GM19023 (cell line): ENCODE data around the gene SRGAP2B.
"Not testable (repeated sequence)": the region's sequence is repeated elsewhere in the genome, so short reads cannot be mapped to it uniquely, and the experiment has no call there.

Experiments
- ATAC-seq: cut with Tn5 transposase; IDR thresholded peaks from one replicate; pipeline ENCODE4 v1.9.1; 2021; ENCODE audit warnings: mild to moderate bottlenecking, moderate library complexity; ENCODE audit not compliant: unreplicated experiment

The SRGAP2B gene

GRCh38 chr1:145000074-145000742, 94.9 kb downstream of the SRGAP2B start:
- ATAC-seq = not testable (repeated sequence)

DNA sequence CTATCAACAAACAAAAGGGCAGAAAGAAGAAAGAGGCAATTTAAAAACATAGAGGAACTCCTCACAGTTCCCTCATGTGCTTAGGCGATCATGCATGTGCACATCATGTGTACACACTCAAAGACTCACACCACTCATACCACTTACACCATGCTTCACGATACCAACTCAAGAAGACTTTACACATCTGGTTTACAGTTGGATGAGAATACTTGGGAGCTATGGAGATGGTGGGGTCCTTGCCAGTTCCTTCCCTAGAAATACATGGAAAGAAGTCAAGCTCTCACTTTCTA, 96.2 kb downstream of the SRGAP2B start:
- ATAC-seq = not testable (repeated sequence)

GRCh38 chr1:144998134-144998980, 96.8 kb downstream of the SRGAP2B start:
- not testable (repeated sequence) for ATAC-seq

- ATAC-seq = not testable (repeated sequence)
Observed at GRCh38 chr1:144995833-144996410, 99.2 kb downstream of the SRGAP2B start.

GRCh38 chr1:144992915-144993314, 102.2 kb downstream of the SRGAP2B start:
- not testable (repeated sequence) for ATAC-seq

DNA sequence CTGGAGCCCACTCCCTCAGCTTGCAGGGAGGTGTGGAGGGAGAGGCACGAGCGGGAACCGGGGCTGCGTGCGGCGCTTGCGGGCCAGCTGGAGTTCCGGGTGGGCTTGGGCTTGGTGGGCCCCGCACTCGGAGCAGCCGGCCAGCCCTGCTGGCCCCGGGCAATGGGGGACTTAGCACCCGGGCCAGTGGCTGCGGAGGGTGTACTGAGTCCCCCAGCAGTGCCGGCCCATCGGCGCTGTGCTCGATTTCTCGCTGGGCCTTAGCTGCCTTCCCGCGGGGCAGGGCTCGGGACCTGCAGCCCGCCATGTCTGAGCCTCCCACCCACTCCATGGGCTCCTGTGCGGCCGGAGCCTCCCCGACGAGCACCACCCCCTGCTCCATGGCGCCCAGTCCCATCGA, 104.5 kb downstream of the SRGAP2B start:
- not testable (repeated sequence) for ATAC-seq

DNA sequence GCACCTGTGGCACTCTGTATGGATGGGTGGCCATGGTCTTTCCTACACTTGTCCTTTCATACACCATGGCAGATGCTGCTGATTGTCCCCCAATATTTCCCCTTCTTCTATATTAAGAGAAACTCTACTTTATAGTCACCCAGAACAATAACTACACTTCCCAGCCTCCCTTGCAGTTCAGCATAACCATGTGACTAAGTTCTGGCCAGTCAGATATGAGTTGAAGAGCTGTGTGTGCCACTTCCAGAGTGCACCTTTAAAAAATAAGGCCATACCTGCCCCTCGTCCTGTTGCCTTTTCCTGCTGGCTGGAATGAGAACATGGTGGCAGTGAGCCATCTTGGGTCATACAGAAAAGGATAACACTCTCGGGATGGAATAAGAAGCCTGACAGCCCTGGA, 108.0 kb downstream of the SRGAP2B start:
- ATAC-seq = not testable (repeated sequence)

DNA sequence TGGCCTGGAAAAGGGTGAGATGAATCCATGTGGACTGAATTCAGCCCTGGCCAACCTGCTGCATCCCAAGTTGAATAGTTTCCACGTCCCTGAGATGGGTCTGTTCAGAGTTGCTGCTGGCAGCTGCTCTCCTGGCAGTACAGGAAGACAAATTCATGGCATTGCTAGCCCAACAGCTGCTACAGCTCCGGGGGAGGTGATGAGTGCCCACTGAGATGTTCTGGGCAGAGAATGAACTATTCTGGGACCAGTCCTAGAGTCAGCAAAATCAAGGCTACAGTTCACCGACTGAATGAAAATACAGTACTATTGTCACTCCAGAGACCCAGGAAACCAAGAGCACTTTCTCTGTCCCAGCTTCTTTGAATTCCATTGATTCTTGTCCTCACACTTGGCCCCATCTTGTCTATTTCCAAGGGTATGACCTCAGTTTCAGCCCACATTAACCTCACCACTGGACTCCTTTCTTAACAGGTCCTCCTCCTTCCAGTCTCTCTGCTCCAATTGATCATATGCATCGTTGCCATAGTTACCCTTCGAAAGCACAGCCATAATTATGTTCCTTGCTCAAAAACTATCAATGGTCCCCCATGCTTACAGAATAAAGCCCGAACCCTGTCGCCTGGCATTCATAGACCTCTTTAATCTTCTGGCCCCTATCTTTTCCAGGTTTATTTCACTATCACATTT, 108.8 kb downstream of the SRGAP2B start:
- ATAC-seq = not testable (repeated sequence)

DNA sequence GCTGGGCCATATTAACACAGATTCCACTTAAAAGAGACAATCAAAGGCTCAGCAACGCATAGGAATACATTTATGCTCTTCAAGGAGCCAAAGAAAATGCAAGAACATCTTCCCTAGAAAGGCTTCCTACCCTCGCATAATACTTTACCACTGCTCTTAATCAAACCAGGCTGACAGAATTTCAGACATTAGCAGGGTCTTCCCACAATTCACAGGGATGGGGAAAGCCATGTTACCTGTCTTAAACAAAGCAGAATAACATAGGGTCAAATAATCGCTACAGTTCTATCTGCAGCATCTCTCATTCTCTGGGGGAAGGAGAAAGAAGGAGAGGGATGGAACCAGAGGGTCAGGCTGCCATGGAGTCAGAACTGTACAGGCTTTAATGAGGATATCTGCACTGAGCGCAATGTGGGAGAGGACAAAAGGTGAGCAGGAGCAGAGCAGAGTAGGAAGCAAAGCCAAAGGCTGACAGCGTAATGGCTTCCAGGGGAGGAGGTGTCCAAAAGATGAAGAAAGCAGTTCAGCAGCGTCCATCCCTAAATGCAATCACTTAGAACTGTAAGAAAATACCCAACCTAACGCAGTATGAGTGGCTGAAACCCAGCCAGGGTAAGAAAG, 109.5 kb downstream of the SRGAP2B start:
- ATAC-seq = not testable (repeated sequence)

- not testable (repeated sequence) for ATAC-seq
Observed at GRCh38 chr1:144982802-144983525, 112.2 kb downstream of the SRGAP2B start.

DNA sequence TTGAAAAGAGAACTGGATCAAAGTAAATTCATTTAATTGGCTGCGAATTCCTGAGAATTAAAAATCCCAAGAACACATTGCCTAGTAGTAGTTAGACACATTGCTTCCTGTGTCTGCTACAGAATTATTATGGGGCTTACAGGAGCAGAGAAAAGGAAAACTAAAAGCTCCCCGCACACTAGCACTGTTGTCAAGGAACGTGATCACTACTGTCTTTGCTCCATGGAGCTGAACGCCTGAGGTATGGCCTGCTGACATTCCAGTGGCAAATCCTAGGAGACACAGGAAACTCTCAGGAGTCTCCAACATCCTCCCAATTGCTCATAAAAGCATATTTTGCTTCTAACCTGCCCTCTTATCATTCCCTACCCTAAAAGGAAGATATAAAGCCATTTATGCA, 114.0 kb downstream of the SRGAP2B start:
- ATAC-seq = not testable (repeated sequence)

GRCh38 chr1:144979960-144980595, 115.0 kb downstream of the SRGAP2B start:
- ATAC-seq = not testable (repeated sequence)

GRCh38 chr1:144977856-144978255, 117.3 kb downstream of the SRGAP2B start:
- not testable (repeated sequence) for ATAC-seq

- ATAC-seq = not testable (repeated sequence)
Observed at GRCh38 chr1:144971936-144972335, 123.2 kb downstream of the SRGAP2B start.

- ATAC-seq = not testable (repeated sequence)
Observed at GRCh38 chr1:144966488-144966887, 128.6 kb downstream of the SRGAP2B start.

- not testable (repeated sequence) for ATAC-seq
Observed at GRCh38 chr1:144964765-144965164, 130.4 kb downstream of the SRGAP2B start.

DNA sequence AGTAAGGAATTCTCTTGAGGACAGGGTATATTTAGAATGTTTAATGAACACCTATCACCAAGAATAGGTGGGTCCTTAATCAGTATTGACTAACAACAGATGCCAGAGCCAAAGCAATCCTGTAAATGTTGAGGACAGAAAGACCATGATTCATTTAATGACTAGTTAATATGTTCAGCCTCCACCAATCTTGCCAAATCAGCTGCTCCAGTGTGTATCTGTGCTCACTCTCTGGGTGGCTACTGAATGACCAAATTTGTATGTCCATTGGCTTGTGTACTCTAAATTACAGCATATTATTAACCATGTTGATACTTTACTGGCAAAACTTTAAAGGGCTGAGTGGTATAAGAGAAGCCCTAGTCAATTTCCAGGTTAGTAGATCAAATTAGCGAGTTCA, 130.9 kb downstream of the SRGAP2B start:
- ATAC-seq = not testable (repeated sequence)

DNA sequence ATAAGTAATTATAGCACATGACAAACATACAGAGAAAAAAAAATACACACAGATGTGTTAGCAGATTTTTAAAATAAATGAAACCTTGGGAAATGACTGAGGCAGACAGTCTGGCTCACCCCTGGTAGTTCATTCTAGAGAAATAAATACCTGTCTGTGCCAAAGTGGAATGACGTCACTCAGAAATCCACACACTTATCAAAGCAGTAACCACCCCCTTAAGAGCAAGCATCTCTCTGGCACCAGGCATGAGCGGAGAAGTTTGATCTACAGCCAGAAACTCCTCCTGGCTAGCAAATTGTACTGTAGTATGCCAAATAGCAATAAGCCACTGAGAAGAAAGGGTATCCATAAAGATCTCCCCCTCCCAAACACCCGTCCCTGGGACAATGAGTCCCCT, 131.6 kb downstream of the SRGAP2B start:
- ATAC-seq = not testable (repeated sequence)
